GM21825 (cell line): ENCODE measurements around the gene ABTB2.
A peak's percentile ranks its signal among the peaks of the same experiment; 100 is the strongest.

Source experiments
- ATAC-seq: cut with Tn5 transposase; IDR thresholded peaks from one replicate; pipeline ENCODE4 v1.9.1; 2021; ENCODE audit warnings: mild to moderate bottlenecking, moderate library complexity; ENCODE audit not compliant: unreplicated experiment

ABTB2 gene

GRCh38 chr11:34243600-34244464 is 114.0 kb downstream of the ABTB2 start:
- ATAC-seq = peak; percentile 63

GRCh38 chr11:34242037-34242625 is 115.7 kb downstream of the ABTB2 start:
- ATAC-seq = no peak

GRCh38 chr11:34240150-34240494 is 117.7 kb downstream of the ABTB2 start:
- no peak for ATAC-seq

GRCh38 chr11:34239465-34240149 is 118.2 kb downstream of the ABTB2 start:
- ATAC-seq = no peak

- no peak for ATAC-seq
These were observed 118.8 kb downstream of the ABTB2 start for GRCh38 chr11:34238966-34239365.

GRCh38 chr11:34238533-34238932 is 119.3 kb downstream of the ABTB2 start:
- no peak for ATAC-seq

GRCh38 chr11:34236572-34236971 is 121.2 kb downstream of the ABTB2 start:
- ATAC-seq = no peak

GRCh38 chr11:34235591-34236071 is 122.2 kb downstream of the ABTB2 start:
- ATAC-seq = no peak

DNA sequence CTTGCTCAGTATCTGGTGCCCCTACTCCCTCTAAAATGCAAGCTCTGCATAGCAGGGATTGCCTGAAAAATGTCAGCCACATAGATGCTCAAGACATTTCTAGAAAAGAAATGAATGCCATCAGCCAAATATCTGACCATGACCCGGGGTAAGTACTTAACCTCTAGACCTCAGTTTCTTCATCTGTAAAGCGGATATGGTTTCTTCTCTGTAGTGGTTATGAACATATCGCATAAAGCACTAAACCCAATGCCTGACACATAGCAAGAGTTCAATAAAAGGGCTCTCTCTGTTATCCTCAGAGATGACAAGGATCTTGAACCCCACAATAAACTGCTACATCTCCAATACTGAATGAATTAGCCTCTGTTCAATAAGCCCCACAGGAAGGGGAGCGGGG is 122.6 kb downstream of the ABTB2 start:
- no peak for ATAC-seq

GRCh38 chr11:34234086-34234740 is 123.6 kb downstream of the ABTB2 start:
- peak; percentile 88 for ATAC-seq

- ATAC-seq = no peak
These were observed 124.6 kb downstream of the ABTB2 start for GRCh38 chr11:34233215-34233614.

GRCh38 chr11:34232807-34233206 is 125.0 kb downstream of the ABTB2 start:
- ATAC-seq = no peak

DNA sequence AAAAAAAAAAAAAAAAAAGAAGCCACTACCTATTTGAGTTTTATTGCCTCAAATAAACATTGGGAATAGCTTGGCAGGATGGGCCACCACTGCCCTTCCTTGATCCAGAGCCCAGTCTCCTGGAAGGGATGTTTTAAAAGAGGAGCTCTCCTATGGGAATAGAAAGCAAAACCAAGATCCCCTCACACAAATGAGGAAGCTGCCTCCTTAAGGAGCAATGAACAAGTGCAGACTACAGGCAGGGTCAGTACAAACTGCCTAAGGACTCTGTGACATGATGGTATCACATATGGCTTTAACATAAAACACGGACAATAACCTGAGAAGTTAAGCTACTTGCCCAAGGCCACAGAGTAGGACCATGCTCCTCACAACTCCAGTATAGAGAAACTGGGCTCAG is 131.6 kb downstream of the ABTB2 start:
- no peak for ATAC-seq

DNA sequence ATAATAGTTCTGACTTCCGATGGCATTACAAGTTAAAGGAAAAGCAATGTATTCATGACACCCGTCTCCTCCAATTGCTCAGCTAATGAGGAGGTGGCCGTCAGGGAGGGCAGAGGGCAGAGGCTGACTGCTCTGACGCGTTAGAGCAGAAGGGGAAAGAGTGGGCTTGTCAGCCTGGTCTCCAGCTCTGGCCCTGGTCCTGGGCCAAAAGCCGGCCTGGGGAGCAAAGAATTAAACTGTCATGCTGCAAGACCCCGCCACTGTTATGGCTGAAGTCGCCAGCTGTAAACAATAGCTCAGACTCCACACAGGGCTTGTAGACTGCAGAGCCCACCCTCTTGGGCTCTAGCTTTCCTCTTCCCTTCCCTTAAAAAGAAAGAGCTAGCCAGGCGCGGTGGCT is 132.7 kb downstream of the ABTB2 start:
- no peak for ATAC-seq

GRCh38 chr11:34224434-34224966 is 133.3 kb downstream of the ABTB2 start:
- ATAC-seq = no peak

DNA sequence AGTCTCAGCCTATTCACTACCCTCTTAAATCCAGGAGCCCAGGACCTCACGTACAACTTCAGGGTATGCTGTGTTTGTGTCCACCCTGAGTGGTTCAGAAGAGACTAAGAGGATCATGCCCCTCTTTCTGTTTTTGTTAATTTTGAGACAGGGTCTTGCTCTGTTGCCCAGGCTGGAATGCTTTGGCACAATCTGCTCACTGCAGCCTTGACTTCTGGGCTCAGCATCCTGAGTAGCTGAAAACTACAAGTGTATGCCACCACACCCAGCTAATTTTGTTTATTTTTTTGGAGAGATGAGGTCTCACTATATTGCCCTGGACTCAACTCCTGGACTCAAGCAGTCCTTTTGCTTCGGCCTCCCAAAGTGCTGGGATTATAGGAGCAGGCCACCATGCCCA is 133.9 kb downstream of the ABTB2 start:
- no peak for ATAC-seq

DNA sequence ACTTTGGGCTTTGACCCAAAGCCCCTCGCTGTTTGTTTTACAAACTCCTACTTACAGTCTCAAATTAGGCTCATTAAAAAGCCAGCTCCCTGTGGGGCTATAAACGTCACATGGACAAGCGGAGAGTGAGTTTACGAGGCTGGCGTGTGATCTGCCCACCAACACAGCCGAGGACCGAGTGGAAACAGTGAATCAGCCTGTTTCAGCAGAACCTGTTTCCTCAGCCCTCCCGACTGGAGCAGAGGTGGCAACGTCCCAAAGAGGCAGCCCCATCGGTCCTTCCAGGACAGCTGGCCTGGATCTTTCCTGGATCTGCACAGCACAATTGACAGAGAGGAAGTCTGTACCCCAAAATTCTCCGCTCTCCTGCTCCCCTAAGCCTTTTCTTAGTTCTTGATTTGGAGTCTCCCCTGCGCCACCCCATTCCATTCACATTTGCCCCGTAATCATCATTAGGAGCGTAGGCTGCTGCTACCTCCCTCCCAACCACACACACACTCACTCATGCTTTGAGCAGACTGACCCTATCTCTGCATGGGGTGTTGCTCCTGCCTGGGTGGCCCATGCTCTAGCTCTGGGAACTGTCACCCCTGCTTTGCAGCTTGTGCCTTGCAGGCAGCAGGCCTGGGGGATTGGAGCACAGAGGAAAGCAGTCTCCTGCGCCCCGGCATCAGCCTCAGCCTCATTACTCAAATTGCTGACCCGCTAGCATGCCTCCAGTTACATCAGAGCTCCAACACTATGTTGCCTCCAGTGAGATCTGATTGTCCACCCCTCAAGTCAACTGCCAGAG is 134.6 kb downstream of the ABTB2 start:
- no peak for ATAC-seq

DNA sequence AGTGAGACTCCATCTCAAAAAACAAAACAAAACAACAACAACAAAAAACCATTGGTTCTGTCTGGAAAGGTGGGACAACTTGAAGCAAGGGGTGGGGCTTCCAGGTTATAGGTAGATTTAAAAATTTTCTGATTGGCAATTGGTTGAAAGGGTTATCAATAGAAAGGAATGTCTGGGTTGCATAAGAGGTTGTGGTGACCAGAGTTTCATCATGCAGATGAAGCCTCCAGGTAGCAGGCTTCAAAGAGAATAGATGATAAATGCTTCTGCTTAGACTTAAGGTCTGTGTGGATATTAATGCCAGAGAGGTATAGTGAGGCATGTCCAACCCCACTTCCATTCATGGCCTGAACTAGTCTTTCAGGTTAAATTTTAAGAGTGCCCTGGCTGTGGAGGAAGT is 135.8 kb downstream of the ABTB2 start:
- ATAC-seq = no peak

DNA sequence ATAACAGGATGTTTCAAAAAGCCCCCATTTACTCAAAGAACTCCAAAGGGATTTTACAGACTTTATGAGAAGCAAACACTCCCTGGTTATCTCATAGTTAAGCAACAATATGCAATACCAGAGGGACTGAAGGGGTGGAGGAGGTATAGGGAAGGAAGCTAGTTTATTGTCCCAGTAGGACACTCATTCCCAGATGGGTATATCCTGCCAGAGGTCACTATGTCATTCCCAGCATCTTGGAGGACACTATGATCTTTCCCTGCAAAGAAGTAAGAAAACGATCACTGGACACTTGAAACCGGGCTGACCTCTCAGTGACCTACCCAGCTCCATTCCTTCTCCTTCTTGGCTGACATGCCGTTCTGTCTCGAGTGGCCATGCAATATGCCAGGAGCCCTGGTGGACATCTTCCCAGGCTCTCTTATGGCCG is 137.9 kb downstream of the ABTB2 start:
- no peak for ATAC-seq

GRCh38 chr11:34219279-34219678 is 138.5 kb downstream of the ABTB2 start:
- no peak for ATAC-seq
